ENCODE data around the gene C19orf73.

Gene C19orf73

GRCh38 chr19:49097453-49098288 is 21.3 kb downstream of the C19orf73 start:
- peak; percentile 42 for DNase-seq

GRCh38 chr19:49094505-49095482 is 24.1 kb downstream of the C19orf73 start:
- no peak for DNase-seq

GRCh38 chr19:49092686-49093085 is 26.3 kb downstream of the C19orf73 start:
- no peak for DNase-seq

- no peak for DNase-seq
Measured at GRCh38 chr19:49091391-49092038, 27.4 kb downstream of the C19orf73 start.

GRCh38 chr19:49086296-49086695 is 32.6 kb downstream of the C19orf73 start:
- no peak for DNase-seq

- DNase-seq: no peak
Measured at GRCh38 chr19:49085868-49086232, 33.1 kb downstream of the C19orf73 start.

GRCh38 chr19:49085020-49085867 is 33.7 kb downstream of the C19orf73 start, which contains the start of gene SNRNP70:
TSS of gene SNRNP70 (plus strand) at chr19:49085451. CDS start at chr19:49086415, 964 bp downstream.
- DNase-seq: peak; percentile 99

- no peak for DNase-seq
Measured at GRCh38 chr19:49084206-49085019, 34.5 kb downstream of the C19orf73 start.

- no peak for DNase-seq
Measured at GRCh38 chr19:49081273-49081672, 37.7 kb downstream of the C19orf73 start.

GRCh38 chr19:49080392-49080791 is 38.6 kb downstream of the C19orf73 start:
- no peak for DNase-seq

- DNase-seq: peak; percentile 6
Measured at GRCh38 chr19:49074869-49075268, 44.1 kb downstream of the C19orf73 start.

- peak; percentile 9 for DNase-seq
Measured at GRCh38 chr19:49073514-49074378, 45.2 kb downstream of the C19orf73 start.

- DNase-seq: no peak
Measured at GRCh38 chr19:49071860-49072547, 46.9 kb downstream of the C19orf73 start.

- DNase-seq: no peak
Measured at GRCh38 chr19:49070416-49070815, 48.5 kb downstream of the C19orf73 start.

- no peak for DNase-seq
Measured at GRCh38 chr19:49069026-49069425, 49.9 kb downstream of the C19orf73 start.

Data from NCI-H446 treated with DMSO at 0.1 percent for 48 hours (cell line).